ENCODE results near the gene MAST4.
"Not testable (repeated sequence)": the region's sequence is repeated elsewhere in the genome, so short reads cannot be mapped to it uniquely, and the experiment has no call there.

MAST4 gene

GRCh38 chr5:67119010-67119409 lies 522.8 kb downstream of the MAST4 start:
- TF ChIP-seq CTCF (conservative IDR thresholded peaks at IDR 0.05; ENCODE audit: low read length) = no peak
- H3K4me3 ChIP-seq (ENCODE audit: low read length) = no peak overlapping the region
- no peak for DNase-seq (ENCODE audit: low read depth)

- DNase-seq (ENCODE audit: low read depth) = no peak
Measured at GRCh38 chr5:67120032-67120431, 523.8 kb downstream of the MAST4 start.

GRCh38 chr5:67123819-67124218 lies 527.6 kb downstream of the MAST4 start:
- no peak overlapping the region for H3K4me3 ChIP-seq (ENCODE audit: low read length)
- no peak for TF ChIP-seq CTCF (conservative IDR thresholded peaks at IDR 0.05; ENCODE audit: low read length)
- no peak for DNase-seq (ENCODE audit: low read depth)

More at GRCh38 chr5:67120032-67120431, 523.8 kb downstream of the MAST4 start:
- H3K4me3 ChIP-seq (ENCODE audit: low read length) = no peak overlapping the region
- no peak for TF ChIP-seq CTCF (conservative IDR thresholded peaks at IDR 0.05; ENCODE audit: low read length)

GRCh38 chr5:67124556-67124955 lies 528.4 kb downstream of the MAST4 start:
- no peak for TF ChIP-seq CTCF (conservative IDR thresholded peaks at IDR 0.05; ENCODE audit: low read length)
- no peak for DNase-seq (ENCODE audit: low read depth)
- H3K4me3 ChIP-seq (ENCODE audit: low read length) = no peak overlapping the region

GRCh38 chr5:67127347-67127895 lies 531.2 kb downstream of the MAST4 start:
- not testable (repeated sequence) for H3K4me3 ChIP-seq (ENCODE audit: low read length)

GRCh38 chr5:67129768-67130167 lies 533.6 kb downstream of the MAST4 start:
- no peak overlapping the region for H3K4me3 ChIP-seq (ENCODE audit: low read length)
- no peak for DNase-seq (ENCODE audit: low read depth)
- TF ChIP-seq CTCF (conservative IDR thresholded peaks at IDR 0.05; ENCODE audit: low read length) = no peak

More at GRCh38 chr5:67127347-67127895, 531.2 kb downstream of the MAST4 start:
- not testable (repeated sequence) for DNase-seq (ENCODE audit: low read depth)

GRCh38 chr5:67133217-67133616 lies 537.0 kb downstream of the MAST4 start:
- no peak overlapping the region for H3K4me3 ChIP-seq (ENCODE audit: low read length)
- no peak for TF ChIP-seq CTCF (conservative IDR thresholded peaks at IDR 0.05; ENCODE audit: low read length)
- DNase-seq (ENCODE audit: low read depth) = no peak

- no peak for TF ChIP-seq CTCF (conservative IDR thresholded peaks at IDR 0.05; ENCODE audit: low read length)
- DNase-seq (ENCODE audit: low read depth) = no peak
- no peak overlapping the region for H3K4me3 ChIP-seq (ENCODE audit: low read length)
Measured at GRCh38 chr5:67133776-67134175, 537.6 kb downstream of the MAST4 start.
